ENCODE measurements around the gene HOTAIR.

DNA sequence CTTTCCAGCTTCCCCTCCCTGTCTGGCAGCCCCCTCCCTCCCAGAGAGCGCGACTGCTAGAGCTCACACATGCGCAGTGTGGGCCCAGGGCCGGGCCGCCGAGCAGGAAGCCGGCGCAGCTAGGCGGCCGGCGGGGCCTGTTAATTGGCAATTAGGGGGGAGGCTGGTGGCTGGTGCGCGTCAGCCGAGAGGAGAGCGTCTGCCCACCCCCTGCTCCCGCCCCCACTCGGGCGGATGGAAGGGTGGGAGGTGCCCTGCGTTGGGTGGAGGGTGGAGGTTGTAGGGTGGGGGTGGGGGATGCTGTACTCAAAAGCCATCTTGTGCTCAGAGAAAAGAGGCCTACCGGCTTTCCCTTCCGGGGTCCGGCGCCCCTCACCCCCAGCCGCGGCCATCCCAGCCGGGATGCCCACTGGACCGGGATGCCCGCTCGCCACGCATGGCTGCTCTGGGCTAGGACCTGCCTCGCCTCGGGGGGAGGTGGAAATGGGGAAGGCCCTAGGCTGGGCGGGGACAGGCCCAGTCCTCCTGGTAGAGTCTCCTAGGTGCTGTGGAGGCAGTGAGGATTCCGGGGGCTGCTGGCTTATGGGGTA is 43.2 kb upstream of the HOTAIR start:
- TF ChIP-seq GATA3 (IDR thresholded peaks at IDR 0.05; ENCODE audit: low read depth, low read length) (no peak), GATA2 (IDR thresholded peaks at IDR 0.05; ENCODE audit: low read depth, low read length) (no peak)

Measured in SH-SY5Y (cell line).